Effector memory CD4-positive, alpha-beta T cell (primary cell): ENCODE data around the gene PGAM2.

Experiments
- DNase-seq, 3 donors: peaks; one replicate each; pipeline ENCODE4 v3.0.0-alpha.2; 2020
- H3K27ac ChIP-seq: 2 replicates; pipeline ENCODE4 v1.7.0; 2013; ENCODE audit warnings: mild to moderate bottlenecking, low read length, moderate library complexity; ENCODE audit not compliant: insufficient read depth, poor library complexity, severe bottlenecking
- H3K27me3 ChIP-seq: replicated peaks from 2 replicates; pipeline ENCODE4 v1.7.0; 2013; ENCODE audit warnings: mild to moderate bottlenecking, low read length; ENCODE audit not compliant: insufficient read depth, control insufficient read depth, poor library complexity, severe bottlenecking
- H3K36me3 ChIP-seq: 2 replicates; pipeline ENCODE4 v1.7.0; 2013; ENCODE audit warnings: mild to moderate bottlenecking, low read length, moderate library complexity; ENCODE audit not compliant: control insufficient read depth, insufficient read depth
- H3K4me1 ChIP-seq: 2 replicates; pipeline ENCODE4 v1.7.0; 2013; ENCODE audit warnings: low read length, mild to moderate bottlenecking; ENCODE audit not compliant: control insufficient read depth, insufficient read depth, poor library complexity, severe bottlenecking
- H3K4me3 ChIP-seq: 2 replicates; pipeline ENCODE4 v1.7.0; 2013; ENCODE audit warnings: low read length, low read depth, mild to moderate bottlenecking; ENCODE audit not compliant: insufficient read depth, poor library complexity, severe bottlenecking
- H3K9me3 ChIP-seq: 2 replicates; pipeline ENCODE4 v1.7.0; 2013; ENCODE audit warnings: mild to moderate bottlenecking, low read length, moderate library complexity; ENCODE audit not compliant: control insufficient read depth

The PGAM2 gene

GRCh38 chr7:44064791-44065430 is 456 bp downstream of the PGAM2 start:
- Histone ChIP-seq H3K4me3 (no peak overlapping the region), H3K27me3 (no peaks in the 10 kb centered on the region), H3K4me1 (peaks cover 13% of the 10 kb centered on the region), H3K27ac (no peak overlapping the region), H3K9me3 (no peaks in the 10 kb centered on the region), H3K36me3 (peaks cover 28% of the 10 kb centered on the region)
- no peak for DNase-seq

DNA sequence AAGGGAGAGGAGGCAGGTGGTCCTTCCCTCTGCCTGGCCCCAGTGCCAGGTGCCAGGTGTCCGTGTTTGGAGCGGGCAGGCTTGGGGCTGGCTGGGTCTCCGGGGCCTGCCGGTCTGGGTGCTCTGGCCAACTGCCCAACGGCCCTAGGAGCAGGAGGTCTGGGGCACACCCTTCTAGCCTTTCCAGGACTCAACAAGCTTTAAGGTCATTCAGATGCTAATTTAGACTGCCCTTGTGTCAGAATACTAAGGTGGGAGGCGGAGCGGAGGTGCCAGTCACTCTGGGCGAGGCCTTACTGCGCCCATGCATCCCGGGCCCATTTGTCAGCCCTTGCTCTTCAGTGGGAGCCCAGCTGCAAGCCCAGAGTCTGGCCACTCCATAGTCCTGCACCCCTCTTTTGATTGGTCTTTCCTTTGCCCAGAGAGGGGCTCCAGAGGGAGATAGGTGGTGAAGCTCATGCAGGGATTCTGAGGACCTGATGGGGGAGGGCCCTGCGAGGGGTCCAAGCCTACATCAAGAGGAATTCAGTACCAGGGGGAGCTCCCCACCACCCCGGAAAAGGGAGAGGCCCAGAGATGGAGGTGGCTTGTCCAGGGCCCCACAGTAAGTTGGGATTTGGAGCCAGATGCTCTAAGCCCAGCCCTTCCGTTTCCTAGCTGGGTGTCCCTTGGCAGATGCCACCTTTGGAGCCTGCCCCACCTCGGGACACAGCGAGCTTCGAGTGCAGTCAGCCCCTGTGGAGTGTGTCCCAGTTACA is 1.3 kb downstream of the PGAM2 start:
- H3K4me1 ChIP-seq, result peaks cover 13% of the 10 kb centered on the region
- no peak overlapping the region for H3K4me3 ChIP-seq
- peaks cover 37% of the 10 kb centered on the region for H3K36me3 ChIP-seq
- DNase-seq, result no peak
- H3K27me3 ChIP-seq, result no peaks in the 10 kb centered on the region
- peak overlapping the region; percentile 11 for H3K27ac ChIP-seq
- H3K9me3 ChIP-seq, result no peaks in the 10 kb centered on the region

DNA sequence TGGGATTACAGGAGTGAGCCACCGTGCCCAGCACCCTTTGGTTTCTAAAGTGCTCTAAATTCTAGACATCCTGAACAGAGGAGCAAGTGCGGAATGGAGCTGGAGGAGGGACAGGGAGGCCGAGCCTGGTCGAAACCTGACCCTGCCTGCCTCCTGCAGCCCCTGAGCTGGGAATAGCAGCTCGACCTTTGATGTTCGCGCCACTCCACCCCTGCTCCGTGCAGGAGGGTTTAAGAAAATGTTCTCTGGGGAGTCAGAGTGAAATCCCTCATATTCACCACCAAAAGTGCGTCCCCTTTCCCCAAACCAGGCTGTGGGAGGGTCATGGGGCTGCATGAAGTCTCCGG is 1.8 kb downstream of the PGAM2 start:
- no peaks in the 10 kb centered on the region for H3K9me3 ChIP-seq
- no peak overlapping the region for H3K27ac ChIP-seq
- H3K36me3 ChIP-seq, result peaks cover 42% of the 10 kb centered on the region
- H3K4me1 ChIP-seq, result peaks cover 13% of the 10 kb centered on the region
- no peak overlapping the region for H3K4me3 ChIP-seq
- DNase-seq, result no peak
- no peaks in the 10 kb centered on the region for H3K27me3 ChIP-seq

DNA sequence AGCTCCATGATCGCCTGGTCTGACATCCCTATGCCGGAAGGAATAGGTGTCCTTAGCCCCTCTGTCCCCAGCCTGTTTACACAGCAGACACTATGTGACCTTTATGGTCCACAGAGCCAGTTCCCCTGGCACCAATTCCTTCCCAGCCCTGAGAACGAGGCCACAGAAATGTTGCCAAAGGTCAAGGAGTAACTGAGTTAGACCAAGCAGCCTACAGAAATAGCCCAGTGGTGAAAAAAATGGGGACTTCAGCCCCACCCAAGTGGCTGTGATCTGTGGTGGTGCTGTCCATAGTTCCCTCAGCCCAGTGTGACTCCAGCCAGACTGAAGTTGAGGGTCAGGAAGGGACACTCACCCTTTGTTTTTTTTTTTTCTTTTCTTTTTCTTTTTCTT is 2.5 kb downstream of the PGAM2 start:
- Histone ChIP-seq H3K36me3 (peaks cover 48% of the 10 kb centered on the region), H3K27ac (no peak overlapping the region), H3K27me3 (no peaks in the 10 kb centered on the region), H3K4me3 (no peak overlapping the region), H3K9me3 (no peaks in the 10 kb centered on the region), H3K4me1 (peaks cover 13% of the 10 kb centered on the region)
- no peak for DNase-seq

GRCh38 chr7:44062180-44062902 is 3.0 kb downstream of the PGAM2 start:
- no peak overlapping the region for H3K27ac ChIP-seq
- no peaks in the 10 kb centered on the region for H3K9me3 ChIP-seq
- H3K36me3 ChIP-seq, result peaks cover 54% of the 10 kb centered on the region
- no peaks in the 10 kb centered on the region for H3K27me3 ChIP-seq
- H3K4me3 ChIP-seq, result no peak overlapping the region
- peaks cover 13% of the 10 kb centered on the region for H3K4me1 ChIP-seq
- DNase-seq, result no peak

GRCh38 chr7:44061645-44062179 is 3.7 kb downstream of the PGAM2 start:
- Histone ChIP-seq H3K27me3 (no peaks in the 10 kb centered on the region), H3K36me3 (peaks cover 60% of the 10 kb centered on the region), H3K4me1 (peaks cover 13% of the 10 kb centered on the region), H3K4me3 (no peak overlapping the region), H3K27ac (no peak overlapping the region), H3K9me3 (no peaks in the 10 kb centered on the region)
- DNase-seq, result no peak

DNA sequence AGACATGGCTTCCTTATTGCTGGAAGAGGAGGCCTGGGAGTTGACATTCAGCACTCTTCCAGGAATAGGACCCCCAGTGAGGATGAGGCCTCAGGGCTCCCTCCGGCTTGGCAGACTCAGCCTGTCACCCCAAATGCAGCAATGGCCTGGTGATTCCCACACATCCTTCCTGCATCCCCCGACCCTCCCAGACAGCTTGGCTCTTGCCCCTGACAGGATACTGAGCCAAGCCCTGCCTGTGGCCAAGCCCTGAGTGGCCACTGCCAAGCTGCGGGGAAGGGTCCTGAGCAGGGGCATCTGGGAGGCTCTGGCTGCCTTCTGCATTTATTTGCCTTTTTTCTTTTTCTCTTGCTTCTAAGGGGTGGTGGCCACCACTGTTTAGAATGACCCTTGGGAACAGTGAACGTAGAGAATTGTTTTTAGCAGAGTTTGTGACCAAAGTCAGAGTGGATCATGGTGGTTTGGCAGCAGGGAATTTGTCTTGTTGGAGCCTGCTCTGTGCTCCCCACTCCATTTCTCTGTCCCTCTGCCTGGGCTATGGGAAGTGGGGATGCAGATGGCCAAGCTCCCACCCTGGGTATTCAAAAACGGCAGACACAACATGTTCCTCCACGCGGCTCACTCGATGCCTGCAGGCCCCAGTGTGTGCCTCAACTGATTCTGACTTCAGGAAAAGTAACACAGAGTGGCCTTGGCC is 4.3 kb downstream of the PGAM2 start:
- H3K36me3 ChIP-seq, result peaks cover 66% of the 10 kb centered on the region
- peaks cover 10% of the 10 kb centered on the region for H3K4me1 ChIP-seq
- DNase-seq, result no peak
- no peaks in the 10 kb centered on the region for H3K27me3 ChIP-seq
- no peaks in the 10 kb centered on the region for H3K9me3 ChIP-seq
- no peak overlapping the region for H3K4me3 ChIP-seq
- no peak overlapping the region for H3K27ac ChIP-seq

GRCh38 chr7:44060091-44060947 is 5.0 kb downstream of the PGAM2 start:
- H3K9me3 ChIP-seq, result no peaks in the 10 kb centered on the region
- H3K36me3 ChIP-seq, result peaks cover 72% of the 10 kb centered on the region
- H3K4me3 ChIP-seq, result no peak overlapping the region
- H3K27me3 ChIP-seq, result no peaks in the 10 kb centered on the region
- no peak overlapping the region for H3K27ac ChIP-seq
- H3K4me1 ChIP-seq, result peaks cover 2% of the 10 kb centered on the region
- no peak for DNase-seq
